Activated CD4-positive, CD25-positive, alpha-beta regulatory T cell treated with anti-CD3 and anti-CD28 coated beads, Interleukin-2, amount 50 U/mL, for 16 hours (primary cell): Measurements from ENCODE around the gene POTEH.
"Not testable (repeated sequence)": the region's sequence is repeated elsewhere in the genome, so short reads cannot be mapped to it uniquely, and the experiment has no call there.

Experiments
- DNase-seq: peaks from one replicate; pipeline ENCODE4 v3.0.0-alpha.2; 2020; ENCODE audit warnings: low read depth, low spot score

POTEH gene

GRCh38 chr22:15734411-15734810 is 44.6 kb downstream of the POTEH start:
- not testable (repeated sequence) for DNase-seq

DNA sequence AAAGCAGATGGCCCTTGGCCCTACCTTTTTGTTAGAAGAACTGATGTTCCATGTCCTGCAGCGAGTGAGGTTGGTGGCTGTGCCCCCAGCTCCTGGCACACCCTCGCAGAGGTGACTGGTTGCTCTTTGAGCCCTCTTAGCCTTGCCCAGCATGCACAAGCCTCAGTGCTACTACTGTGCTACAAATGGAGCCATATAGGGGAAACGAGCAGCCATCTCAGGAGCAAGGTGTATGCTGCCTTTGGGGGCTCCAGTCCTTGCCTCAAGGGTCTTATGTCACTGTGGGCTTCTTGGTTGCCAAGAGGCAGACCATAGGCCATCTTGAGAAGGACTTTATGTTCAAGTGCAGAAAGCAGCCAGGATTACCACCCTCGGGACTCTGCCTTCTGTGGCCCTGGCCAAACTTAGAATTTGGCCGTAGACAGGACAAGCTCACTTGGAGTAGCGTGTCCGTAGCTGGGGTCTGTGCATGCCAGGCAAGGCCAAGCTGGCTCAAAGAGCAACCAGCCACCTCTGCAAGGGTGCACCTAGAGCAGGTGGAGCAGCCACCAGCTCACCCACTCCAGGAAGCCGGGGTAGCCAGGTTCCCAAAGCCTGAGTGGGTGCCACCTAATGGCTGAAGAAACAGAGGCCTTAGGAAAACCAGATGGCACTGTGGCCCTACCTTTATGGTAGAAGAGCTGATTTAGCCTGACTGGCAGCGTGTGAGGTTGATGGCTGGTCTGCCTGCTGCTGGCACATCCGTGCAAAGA is 48.5 kb downstream of the POTEH start:
- DNase-seq: not testable (repeated sequence)

- not testable (repeated sequence) for DNase-seq
These were observed 49.1 kb downstream of the POTEH start for GRCh38 chr22:15738909-15739391.

GRCh38 chr22:15747636-15748323 is 58.0 kb downstream of the POTEH start:
- not testable (repeated sequence) for DNase-seq

- not testable (repeated sequence) for DNase-seq
These were observed 59.5 kb downstream of the POTEH start for GRCh38 chr22:15749181-15749970.

DNA sequence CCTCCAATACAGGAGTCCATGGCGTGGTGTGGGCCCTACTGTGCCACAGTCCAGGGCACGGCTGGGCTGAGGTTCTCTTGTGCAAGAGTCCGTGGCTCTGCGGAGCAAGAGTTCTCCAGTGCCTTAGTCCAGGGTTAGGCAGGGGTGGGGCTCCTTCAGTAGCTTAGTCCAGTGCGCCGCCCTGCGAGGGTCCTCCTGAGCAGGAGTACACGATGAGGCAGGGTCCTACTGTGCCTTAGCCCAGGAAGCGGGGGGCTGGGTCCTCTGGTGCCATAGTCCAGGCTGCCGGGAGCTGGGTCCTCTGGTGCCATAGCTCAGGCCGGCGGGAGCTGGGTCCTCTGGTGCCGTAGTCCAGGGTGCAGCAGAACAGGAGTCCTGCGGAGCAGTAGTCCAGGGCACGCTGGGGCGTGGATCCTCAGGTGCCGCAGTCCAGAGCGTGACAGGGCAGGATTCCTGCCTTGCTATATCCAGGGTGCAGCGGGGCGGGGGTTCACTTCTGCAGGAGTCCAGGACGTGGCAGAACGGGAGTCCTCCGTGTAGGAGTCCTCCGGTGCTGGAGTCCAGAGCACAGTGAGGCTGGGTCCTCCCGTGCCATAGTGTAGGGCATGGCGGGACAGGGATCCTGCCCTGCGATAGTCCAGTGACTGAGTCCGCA is 69.7 kb downstream of the POTEH start:
- DNase-seq: not testable (repeated sequence)

GRCh38 chr22:15760388-15761150 is 70.7 kb downstream of the POTEH start:
- not testable (repeated sequence) for DNase-seq

GRCh38 chr22:15761151-15761777 is 71.4 kb downstream of the POTEH start:
- DNase-seq: not testable (repeated sequence)

DNA sequence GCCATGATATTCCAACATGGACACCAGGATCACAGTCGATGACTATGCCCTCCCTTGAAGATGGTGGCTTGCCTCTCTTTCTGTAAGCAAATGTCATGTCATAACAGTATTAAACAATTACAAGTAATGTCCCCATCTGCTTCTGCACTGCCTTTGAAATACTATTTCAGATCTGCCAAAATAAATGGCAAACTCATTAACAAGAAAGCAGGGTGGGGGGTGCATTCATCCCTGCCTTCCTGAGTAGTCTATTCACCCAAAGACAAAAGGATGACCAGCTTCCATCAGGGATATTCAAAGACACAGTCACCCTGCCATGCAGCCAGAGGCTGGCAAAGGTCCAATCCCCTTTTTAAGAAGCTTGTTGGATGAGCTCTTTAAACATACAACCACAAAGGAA is 73.7 kb downstream of the POTEH start:
- DNase-seq: not testable (repeated sequence)
